Right lung (tissue), 5 donors: Measurements from ENCODE around the gene C1orf159. TPM values are rescaled to one million over a fixed set of nuclear protein-coding genes. Genes with fewer than 3 reads are reported as not detected.

ENCODE experiments used
- DNase-seq, 2 donors: peaks; one replicate each; pipeline ENCODE4 v3.0.0-alpha.2; 2013
- polyA plus RNA-seq, 5 donors: library from polyadenylated mRNA; unstranded; fragments of 120-200 nt; gene quantifications; one replicate each; pipeline versions ENCODE4 v1.2.1 to v1.2.3, GENCODE V29; 2013; ENCODE audit warnings: inconsistent platforms in 1 of 5, low replicate concordance in 1 of 5; ENCODE audit not compliant: insufficient read length in 5 of 5, insufficient read depth in 1 of 5

The C1orf159 gene
- polyA plus RNA-seq, 5 donors: 6.8 to 17.5 (median 10.0) TPM

DNA sequence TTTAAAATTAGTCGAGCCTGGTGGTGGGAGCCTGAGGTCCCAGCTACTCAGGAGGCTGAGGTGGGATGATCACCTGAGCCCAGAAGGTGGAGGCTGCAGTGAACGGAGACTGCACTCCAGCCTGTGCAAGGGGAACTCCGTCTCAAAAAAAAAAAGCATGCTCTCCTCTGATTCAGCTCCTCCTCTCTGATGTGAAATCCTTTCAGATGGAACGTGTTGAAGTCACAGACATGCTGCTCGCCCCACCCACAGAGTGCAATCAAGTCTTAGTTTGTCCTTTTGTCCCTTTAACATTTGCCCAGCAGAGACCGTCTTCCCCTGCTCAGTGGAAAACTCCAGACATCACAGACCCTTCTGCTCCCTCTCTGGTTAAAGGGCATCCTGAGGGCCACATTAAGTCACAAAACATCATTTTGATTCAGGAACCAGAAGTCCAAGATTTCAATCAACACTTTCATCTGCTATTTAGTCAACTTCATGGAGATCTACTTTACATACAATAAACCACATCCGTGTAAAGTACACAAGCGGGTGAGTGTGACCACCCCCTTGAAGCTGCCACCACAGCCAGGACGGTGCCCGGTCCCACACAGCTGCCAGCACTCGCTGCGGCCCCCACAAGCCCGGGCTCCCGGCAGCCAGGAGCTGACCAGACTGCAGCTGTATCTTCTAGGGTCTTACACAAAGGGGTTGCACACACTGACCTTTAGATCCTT, 22.8 kb downstream of the C1orf159 start:
- DNase-seq: no peak

DNA sequence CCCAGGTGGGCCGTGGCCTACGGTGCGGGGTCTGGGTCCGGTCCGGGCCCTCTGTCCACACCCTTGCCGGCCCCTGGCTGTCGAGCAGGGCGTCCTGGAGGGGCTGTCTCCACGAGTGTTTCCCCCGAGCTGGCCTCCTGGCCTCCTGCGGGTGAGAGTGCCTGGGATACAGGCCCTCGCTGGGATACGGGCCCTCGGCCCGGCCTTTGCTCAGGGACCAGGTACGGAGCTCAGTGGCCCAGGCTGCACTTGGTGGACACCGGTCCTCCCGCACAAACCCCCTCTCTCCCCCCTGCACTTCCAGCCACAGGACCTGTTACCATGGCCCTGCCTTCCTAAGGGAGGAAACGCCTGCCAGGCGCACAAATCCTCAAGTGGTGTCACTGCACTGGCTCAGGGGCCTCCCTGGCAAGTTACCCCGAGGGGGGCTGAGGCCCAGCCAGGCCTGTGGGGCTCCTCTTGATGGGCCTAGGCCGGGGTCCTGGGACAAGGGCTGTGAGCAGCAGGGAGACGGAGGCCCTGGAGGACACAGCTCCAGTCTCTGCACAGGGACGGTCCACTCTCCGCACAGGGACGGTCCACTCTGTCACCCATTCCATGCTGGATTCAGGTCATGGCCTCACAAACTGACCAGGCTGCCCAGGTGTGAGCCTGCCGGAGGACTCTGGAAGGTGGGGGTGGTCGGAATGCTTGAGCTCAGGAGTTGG, 23.6 kb downstream of the C1orf159 start:
- no peak for DNase-seq

DNA sequence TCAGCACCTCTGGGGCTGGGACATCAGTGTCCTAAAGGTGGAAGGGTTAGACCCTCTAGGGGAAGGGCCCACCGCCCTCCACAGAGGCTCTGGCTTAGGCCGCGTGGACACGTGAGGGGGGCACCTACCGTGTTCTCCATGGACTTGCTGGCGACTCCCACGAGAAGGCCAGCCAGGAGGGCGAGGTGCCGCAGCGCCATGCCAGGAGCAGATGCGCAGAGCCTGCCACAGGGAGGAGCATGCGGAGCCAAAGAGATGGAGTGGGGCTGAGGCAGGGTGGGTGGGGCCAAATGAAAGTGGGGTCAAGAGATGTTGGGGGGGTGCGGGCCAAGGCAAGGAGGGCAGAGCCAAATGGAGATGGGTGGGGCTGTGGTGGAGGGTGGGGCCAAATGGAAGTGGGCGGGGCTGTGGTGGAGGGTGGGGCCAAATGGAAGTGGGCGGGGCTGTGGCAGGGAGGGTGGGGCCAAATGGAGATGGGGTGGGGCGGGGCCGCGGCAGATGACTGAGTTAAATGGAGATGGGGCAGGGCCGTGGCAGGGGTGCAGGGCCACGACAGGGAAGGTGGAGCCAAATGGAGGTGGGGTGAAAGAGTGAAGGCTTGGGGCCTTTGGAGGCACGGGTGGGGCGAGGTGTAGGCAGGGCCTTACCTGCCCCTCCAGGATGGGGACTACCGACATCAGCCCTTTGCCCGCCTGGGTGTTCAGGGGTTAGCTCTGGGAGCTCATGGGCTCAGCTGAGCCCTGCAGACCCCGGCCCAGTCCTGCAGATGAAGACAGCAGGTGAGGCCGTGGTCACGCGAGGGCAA, 24.3 kb downstream of the C1orf159 start:
- DNase-seq: no peak

DNA sequence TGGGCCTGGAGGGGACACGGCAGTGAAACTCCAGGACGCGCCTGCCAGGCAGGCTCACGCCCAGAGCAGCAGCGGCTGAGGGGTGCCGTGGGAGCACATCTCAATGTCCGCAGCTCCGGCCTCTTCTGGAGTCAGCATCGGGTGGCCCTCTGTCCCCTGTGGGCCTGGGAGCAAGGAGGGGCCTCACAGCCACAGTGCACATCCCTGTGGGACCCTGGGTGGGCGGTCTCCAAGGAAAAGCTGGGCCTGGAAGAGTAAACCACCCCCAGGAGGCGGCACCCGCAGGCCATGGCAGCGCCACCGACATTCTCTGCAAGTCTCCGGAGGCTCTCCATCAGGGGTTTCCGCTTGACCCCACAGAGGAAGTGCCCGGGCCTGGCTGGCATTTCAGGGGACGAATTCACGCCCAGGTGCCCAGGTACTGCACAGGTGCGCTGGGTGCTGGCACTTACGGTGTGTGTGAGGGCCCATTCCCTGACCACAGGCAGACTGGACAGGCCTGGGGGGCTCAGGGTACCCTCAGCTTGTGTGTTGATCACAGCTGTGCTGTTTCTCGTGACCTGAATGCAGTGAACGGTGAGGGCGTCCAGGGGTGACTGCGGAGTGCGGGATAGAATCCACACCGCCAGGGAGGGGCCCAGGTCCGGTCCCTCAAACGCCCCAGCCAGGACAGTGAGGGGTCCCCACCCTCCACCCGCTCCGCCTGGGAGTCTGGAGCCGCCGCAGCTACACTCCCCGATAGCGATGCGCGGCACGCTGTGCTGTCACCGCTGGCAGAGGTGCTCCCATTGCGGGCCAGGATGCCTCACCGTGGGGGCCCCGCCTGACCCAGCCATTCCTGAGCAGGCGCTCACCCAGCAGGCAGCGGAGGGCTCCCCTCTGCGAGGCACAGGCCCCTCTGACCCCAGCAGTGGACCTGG, 25.2 kb downstream of the C1orf159 start:
- DNase-seq: no peak

DNA sequence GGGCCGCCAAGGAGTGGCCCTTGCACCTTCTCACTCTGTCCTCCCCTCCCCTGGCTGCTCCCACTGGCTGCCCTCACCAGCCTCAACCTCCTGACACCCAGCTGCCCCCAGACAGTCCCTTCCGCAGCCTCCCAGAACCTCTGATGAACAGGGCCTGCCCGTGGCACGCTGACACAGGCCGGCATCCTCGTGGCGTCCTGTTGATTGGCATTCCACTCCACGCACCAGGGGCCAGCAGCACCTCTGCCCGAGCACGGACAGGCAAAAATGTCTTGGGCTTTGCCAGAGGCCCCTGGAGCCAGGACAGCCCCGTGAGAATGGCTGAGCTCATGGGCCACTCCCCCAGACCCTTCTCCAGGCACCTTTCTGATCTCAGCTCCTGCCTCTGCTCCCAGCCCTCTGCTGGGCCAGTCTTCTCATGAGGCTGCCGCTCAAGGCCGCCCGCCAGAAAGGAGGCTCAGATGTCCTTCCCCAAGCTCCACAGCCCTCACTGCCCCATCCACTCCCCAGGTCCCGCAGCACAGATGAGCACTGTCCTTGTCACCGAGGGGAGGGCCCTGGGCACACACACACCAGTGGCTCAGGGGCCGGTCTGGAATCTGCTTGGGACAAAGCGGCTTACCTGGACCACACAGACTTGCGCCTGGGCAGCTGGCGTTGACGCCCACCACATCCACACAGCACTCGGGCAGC, 26.0 kb downstream of the C1orf159 start:
- DNase-seq: no peak

DNA sequence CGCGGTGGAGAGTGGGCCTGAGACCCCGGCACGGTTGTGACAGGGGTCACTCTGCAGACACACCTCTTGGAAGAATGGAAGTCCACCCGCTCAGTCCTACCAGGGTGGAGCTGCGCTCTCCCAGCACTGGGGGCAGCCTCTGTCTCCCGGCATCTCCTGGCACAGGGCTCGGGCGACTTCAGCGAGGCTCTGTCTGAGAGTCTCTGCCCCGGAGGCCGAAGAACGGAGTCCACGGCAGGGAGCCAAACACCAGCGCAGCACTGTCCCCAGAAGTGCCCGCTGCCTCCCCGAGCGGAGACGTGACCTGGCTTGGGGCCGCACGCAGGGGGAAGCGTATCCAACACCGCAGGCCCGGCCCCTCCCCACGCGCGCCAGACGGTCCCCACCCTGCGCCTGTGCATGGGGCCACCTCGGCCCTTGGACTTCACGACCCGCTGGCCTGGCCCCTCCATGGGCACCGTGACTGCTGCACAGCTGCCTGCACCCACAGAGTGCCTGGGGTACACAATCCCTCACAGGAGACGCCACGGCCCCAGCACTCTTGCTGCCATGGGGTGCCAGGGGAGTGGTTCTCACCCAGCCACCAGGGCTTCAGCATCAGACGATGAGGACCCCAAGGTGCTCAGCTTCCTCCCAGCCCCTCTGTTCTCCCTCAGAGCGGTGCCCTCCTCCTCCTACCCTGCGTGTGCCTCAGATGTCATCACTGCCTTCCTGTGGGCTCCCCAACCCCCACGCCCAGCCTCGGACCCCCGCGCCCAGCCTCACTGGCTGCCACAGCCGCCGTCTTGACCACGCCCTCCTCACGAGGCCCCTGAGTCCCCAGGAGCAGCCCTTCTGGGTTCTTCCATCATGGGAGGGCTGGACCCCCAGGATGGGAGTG, 26.8 kb downstream of the C1orf159 start:
- no peak for DNase-seq

DNA sequence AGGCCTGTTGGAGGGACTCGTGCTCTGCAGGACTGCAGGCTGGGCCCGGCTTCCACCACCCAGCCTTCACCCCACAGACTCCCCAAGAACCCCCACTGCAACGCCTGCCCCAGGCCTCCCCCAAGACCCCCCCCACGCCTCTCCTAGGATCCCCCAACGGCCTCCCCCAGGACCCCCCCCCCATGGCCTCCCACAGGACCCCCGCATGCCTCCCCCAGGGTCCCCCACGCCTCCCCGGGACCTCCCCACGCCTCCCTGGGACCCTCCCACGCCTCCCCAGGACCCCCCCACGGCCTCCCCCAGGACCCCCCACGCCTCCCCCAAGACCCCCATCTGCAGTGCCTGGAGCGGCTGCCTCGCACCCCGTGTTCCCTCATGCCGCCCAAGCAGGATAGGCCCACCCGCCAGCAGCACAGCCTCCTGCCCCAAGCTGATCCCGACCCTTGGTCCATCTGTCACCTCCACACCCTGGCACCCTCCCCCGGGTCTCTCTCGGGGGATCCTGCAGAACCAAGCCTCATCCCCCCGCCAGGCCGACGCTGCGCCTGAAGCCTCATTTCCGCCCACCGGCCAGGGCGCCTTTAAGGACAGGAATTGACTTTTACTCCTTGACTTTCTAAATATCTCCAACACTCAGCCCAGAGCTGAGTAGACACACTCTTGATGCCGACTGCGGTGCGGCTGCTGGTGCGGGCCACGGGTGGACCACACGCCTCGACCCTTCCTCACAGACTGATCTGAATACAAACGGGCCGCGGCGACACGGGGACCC, 27.7 kb downstream of the C1orf159 start:
- DNase-seq: no peak

DNA sequence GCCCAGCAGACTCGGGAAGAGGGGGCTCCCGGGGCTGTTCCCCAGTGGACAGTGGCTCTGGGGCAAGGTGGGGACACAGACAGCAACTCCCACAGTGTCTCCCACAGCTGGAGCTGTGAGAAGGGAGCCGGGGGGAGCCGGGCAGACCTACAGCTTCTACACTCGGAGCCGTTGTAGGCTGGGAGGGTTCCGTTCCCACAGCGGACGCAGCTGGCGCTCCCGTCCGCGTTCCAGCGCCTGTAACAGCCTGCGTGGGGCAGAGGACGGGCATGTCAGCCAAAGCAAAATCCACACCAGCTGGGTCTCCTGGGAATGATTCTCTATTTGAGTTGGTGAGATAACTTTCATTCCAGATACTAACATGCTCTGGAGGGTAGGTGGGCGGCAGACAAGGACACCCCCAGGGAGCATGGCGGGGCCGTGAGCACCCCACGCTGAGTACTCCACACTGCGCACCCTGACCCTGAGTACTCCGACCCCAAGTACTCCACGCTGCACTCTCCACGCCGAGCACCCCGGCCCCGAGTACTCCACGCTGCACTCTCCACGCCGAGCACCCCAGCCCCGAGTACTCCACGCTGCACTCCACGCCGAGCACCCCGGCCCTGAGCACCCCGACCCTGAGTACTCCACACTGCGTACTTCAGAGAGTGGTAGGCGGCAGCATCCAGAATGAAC, 28.4 kb downstream of the C1orf159 start:
- no peak for DNase-seq

DNA sequence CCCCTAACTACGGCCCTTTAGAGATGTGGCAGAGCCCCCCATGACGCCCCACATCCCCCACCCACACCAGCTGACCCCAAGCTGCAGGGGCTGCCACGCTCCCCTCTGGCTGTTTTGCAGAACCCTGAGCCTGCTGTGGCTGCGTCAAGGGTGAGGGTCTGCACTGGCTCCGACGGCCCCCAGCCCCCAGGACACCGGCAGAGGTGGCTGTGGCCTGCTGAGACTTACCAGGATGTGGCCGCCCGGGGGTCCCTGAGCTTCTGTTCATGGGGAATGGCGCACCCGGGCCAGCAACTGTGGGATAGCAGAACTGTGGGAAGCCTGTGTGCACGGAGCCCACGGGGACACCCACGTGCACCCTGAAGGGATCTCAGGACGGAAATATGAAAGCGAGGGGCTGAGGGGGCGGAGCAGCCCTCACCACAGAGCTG, 29.0 kb downstream of the C1orf159 start:
- no peak for DNase-seq

DNA sequence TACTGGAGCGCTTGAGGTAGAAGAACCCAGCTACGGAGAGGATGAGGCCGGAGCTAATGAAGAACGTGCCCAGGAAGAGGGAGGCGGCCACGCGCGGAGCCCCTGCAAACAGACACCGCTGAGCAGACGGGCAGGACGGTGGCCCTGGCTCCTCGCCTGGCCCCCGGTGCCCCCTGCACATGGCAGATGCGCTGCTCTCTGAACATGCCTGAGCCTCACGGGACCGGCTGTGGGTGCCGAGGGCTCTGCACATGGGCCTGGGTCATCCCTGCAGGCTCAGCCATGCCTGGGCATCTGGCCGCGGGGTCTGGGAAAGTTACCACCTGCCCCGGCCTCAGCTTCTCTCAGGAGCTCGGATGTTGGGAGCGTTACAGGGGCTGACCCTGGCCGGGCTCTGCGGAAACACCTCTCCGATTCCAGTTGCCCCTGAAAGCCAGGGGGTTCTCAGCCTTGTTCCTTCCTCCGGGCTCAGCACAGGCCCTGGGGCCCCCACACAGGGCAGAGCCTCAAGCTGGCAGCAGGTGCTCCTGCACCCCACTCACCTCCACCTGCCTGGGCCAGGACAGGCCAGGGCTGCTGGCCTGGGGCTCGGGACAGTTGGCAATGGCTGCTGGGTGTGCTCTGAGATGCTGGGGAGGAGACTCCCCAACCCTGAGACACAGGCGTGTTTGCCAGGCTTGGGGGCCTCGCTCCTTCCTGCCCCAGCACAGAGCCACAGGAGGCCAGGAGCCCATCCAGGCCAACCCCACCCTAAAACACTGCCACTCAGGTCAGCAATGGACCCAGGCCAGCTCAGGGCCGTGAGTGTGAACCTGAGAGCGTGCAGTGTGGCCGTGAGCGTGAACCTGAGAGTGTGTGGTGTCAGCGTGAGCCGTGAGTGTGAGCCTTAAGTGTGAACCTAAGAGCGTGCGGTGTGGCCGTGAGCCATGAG, 29.7 kb downstream of the C1orf159 start:
- DNase-seq: no peak

DNA sequence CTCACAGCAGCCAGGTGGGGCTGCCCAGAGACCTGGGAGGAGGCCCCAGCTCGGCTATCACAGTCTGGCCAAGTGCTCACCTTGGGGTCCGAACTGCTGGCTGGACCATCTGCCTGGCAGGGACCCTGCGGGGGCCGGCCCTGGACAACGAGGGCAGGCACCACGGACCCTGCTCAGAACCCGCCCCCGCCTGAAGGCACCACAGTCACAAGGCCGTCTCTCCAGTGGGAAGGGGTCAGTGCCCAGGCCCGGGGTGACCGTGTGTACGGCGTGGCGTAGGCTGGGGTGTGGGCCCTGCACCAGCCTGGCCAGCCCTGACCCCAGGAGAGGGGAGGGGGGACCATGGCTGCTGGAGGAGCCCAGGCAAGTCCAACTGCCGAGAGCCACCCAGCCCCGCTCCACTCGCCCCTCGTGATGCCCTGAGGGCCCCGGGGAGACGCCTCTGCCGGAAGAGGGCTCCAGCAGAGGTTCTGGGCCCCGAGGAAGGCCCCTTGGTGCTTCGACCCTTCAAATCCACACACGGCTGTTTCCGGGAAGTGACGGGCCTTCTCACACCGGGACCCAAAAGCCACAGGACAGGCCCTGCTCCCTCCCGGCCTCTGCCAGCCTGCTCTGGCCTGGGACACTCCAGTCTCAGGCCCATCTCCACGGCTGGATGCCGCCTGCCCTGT, 30.6 kb downstream of the C1orf159 start:
- no peak for DNase-seq

DNA sequence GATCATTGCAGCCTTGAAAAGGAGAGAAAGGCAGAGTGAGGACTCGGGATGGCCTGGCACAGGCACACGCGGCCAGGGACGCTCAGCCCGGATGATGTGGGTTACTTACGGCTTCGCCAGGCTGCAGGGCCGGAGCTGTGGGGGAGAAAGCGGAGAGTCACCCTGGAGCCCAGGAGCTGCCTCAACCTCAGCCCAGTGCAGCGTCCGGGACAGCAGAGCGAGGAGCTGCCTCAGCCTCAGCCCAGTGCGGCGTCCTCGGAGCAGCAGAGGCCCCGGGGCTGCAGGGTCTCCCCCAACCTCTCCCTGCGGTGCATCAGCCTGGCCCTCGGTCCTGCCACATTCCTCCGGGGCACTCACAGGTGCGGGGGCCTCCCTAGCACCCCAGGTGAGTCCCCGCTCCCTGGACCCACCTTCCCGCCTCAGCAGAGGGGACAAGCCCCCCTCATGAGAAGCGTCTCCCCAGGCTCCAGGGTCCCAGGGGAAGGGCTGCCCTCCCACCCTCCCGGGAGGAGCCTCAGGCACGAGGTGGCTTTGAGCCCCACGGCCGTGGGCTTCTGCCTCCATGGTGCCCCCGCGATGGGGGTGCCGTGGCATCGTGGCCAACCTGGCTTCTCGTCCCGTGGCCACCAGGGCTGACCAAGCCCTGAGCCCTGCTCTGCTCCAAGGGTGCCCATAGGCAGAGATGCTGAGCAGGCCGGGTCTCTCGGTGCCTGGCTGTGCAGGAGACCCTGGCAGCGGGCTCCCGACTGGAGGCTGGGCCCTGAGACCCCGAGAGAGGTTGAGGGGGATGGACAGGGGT, 31.3 kb downstream of the C1orf159 start:
- DNase-seq: no peak

DNA sequence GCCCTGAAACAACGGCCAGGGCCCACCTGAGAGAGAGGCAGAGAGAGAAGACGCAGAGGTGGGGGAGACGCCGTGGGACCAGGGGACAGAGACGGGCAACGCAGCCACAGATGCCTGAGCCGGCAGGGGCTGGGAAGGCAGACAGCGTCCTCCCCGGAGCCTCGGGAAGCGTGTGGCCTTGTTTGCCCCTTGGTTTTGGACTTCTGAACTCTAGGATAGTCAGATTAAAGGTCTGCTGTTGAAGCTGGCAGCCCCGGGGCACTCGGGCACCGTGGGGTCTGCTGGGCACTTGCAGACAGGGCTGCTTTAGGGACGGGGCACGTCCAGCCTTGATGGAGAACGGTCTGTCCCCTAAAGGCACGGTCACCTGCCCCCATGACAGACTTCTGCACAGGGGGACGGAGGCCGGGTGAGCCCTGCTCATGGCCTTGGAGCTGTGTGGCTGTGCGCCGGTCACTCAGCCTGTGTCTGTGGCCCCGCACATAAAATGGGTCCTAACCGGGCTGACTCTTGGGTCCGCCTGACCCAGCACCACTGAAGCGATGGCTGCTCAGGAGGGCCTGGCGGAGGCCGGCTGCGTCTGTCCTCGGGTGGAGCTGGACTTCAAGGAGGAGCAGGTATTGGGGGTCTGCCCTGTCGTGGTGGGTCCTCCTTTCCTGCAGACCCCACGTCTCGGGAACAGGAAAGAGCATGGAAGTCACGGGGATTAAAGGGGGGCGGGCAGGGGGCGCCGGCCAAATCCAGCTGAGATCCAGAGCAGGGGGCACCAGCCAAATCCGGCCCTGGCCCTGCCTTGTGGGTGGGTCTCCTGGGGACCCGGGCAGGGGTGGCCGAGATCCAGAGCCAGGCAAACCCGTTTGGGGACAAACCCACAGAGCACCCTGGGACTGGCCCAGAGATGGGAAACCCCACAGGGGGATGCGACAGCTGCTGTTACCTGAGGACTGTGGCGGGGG, 32.2 kb downstream of the C1orf159 start:
- no peak for DNase-seq

DNA sequence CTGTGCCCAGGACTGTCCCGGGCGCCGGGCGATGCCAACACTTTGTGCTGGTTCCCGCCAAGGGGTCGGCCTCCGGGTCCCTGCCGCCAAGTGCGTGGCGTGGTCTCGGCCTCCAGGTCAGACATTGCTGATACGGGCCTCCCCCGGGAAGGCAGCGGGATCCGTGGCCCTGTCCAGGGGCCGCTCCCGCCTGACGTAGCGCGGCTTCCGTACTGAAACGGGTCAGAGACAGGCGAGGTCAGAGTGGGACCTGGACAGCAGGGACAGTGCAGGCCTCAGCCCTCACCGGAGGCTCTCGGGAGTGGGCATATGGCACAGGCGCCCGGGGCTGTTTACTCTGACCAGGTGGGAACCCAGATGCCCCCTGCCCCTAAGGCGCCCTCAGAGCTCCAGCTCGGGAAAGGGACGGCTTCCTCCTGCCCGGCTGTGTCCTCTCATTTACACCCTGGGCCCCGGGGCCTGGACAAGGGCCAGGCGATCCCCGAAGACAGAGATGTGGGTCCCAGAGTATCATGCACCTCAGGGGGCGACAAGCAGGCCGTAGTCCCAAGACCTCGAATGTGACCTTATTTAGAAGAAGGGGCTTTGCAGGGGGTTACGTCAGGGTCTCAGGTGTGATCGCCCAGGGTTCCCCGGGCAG, 33.0 kb downstream of the C1orf159 start:
- DNase-seq: no peak
